GM15510 (cell line): ENCODE results near the gene ICA1.

Experiments
- POLR2A ChIP-seq: IDR thresholded peaks from 3 replicates; pipeline ENCODE4 v1.6.1; 2011; ENCODE audit warnings: borderline replicate concordance; ENCODE audit not compliant: insufficient read length; ENCODE audit errors: extremely low read depth

Gene ICA1

GRCh38 chr7:8282871-8283270 is 20.9 kb upstream of the ICA1 start:
- TF ChIP-seq POLR2A, result no peak

- no peak for TF ChIP-seq POLR2A
Measured at GRCh38 chr7:8282162-8282561, 20.2 kb upstream of the ICA1 start.

GRCh38 chr7:8278183-8278582 is 16.2 kb upstream of the ICA1 start:
- TF ChIP-seq POLR2A, result no peak

GRCh38 chr7:8277394-8277982 is 15.5 kb upstream of the ICA1 start:
- no peak for TF ChIP-seq POLR2A

GRCh38 chr7:8274589-8274988 is 12.6 kb upstream of the ICA1 start:
- TF ChIP-seq POLR2A, result no peak

GRCh38 chr7:8271960-8272359 is 10.0 kb upstream of the ICA1 start:
- TF ChIP-seq POLR2A, result no peak

- TF ChIP-seq POLR2A, result no peak
Measured at GRCh38 chr7:8263048-8263447, 1.1 kb upstream of the ICA1 start.

GRCh38 chr7:8260871-8261694 is 884 bp downstream of the ICA1 start:
- TF ChIP-seq POLR2A, result no peak

- no peak for TF ChIP-seq POLR2A
Measured at GRCh38 chr7:8259586-8260222, 2.3 kb downstream of the ICA1 start.

GRCh38 chr7:8258734-8259133 is 3.2 kb downstream of the ICA1 start:
- no peak for TF ChIP-seq POLR2A

- no peak for TF ChIP-seq POLR2A
Measured at GRCh38 chr7:8258166-8258565, 3.8 kb downstream of the ICA1 start.

GRCh38 chr7:8255680-8256655 is 6.0 kb downstream of the ICA1 start:
- TF ChIP-seq POLR2A, result no peak

- no peak for TF ChIP-seq POLR2A
Measured at GRCh38 chr7:8254667-8255066, 7.3 kb downstream of the ICA1 start.

GRCh38 chr7:8254215-8254614 is 7.8 kb downstream of the ICA1 start:
- TF ChIP-seq POLR2A, result no peak

- no peak for TF ChIP-seq POLR2A
Measured at GRCh38 chr7:8251195-8251594, 10.8 kb downstream of the ICA1 start.
